Measurements from ENCODE around the gene ANXA2.
A peak's percentile ranks its signal among the peaks of the same experiment; 100 is the strongest.

ANXA2 gene

DNA sequence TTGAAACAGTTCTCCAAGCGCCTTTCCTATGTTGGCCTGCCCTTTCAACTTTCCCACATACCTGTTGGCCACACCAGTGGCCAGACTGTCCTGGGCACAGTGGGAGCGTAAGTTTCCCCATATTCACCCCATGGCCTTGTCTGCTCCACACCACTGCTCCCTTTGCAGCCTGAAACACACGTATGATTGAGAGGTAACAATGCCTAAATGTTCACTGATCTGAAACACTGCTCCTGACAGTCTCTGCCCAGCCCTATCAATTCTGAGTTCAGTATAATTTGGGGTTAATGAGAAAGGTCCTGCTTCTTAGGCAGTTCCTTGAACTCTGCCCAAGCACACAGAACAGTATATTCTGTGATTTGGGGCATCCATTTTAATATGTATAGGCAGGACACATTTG, 52.2 kb downstream of the ANXA2 start:
- DNase-seq (ENCODE audit: low read depth) = no peak

DNA sequence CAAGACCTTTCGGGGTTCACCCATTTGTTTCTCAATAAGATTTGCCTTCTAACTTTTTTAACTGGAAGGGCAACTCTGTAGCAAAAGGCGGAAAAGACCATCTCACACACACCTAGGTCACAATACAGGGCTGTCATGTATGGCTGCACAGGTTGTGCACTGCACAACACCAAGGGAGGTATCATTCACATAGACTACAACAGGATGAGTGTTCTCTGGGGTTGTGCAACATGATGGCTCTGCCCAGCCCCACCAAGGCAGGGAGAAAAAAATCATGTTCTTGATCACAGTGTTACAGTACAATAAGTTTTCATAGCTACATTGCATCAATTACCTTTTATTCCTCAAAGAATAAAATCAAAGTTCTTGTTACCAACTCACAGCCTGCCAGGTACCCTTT, 52.8 kb downstream of the ANXA2 start:
- DNase-seq (ENCODE audit: low read depth) = no peak
- TF ChIP-seq, protein P1, sequence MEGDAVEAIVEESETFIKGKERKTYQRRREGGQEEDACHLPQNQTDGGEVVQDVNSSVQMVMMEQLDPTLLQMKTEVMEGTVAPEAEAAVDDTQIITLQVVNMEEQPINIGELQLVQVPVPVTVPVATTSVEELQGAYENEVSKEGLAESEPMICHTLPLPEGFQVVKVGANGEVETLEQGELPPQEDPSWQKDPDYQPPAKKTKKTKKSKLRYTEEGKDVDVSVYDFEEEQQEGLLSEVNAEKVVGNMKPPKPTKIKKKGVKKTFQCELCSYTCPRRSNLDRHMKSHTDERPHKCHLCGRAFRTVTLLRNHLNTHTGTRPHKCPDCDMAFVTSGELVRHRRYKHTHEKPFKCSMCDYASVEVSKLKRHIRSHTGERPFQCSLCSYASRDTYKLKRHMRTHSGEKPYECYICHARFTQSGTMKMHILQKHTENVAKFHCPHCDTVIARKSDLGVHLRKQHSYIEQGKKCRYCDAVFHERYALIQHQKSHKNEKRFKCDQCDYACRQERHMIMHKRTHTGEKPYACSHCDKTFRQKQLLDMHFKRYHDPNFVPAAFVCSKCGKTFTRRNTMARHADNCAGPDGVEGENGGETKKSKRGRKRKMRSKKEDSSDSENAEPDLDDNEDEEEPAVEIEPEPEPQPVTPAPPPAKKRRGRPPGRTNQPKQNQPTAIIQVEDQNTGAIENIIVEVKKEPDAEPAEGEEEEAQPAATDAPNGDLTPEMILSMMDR (conservative IDR thresholded peaks at IDR 0.05; ENCODE audit: low read depth, low read length) = no peak
- no peak overlapping the region for H3K4me3 ChIP-seq (ENCODE audit: low read length)

More for the DNA sequence above, 52.2 kb downstream of the ANXA2 start:
- H3K4me3 ChIP-seq (ENCODE audit: low read length) = no peak overlapping the region
- TF ChIP-seq, protein P1 (conservative IDR thresholded peaks at IDR 0.05; ENCODE audit: low read depth, low read length) = no peak

DNA sequence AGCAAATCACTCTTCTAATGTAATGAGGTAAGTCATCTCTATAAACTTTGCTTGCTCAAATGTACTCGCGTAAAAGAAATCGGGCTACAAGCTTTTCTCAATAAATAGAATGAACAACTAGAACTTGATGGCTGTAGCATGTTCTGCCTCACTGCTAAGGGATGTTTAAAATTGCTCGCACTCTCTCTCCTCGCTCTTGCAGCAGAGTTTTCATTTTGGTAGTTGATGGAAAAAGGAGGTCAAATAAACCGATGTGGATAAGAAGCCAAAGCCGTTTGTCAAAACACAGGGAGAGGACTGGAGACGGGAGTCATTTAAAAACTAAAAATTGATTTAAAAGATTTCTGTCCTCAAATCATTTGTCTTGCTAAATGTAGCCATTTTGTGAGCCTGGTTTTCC, 53.3 kb downstream of the ANXA2 start:
- TF ChIP-seq, protein P1 (conservative IDR thresholded peaks at IDR 0.05; ENCODE audit: low read depth, low read length) = no peak
- DNase-seq (ENCODE audit: low read depth) = no peak
- H3K4me3 ChIP-seq (ENCODE audit: low read length) = no peak overlapping the region

DNA sequence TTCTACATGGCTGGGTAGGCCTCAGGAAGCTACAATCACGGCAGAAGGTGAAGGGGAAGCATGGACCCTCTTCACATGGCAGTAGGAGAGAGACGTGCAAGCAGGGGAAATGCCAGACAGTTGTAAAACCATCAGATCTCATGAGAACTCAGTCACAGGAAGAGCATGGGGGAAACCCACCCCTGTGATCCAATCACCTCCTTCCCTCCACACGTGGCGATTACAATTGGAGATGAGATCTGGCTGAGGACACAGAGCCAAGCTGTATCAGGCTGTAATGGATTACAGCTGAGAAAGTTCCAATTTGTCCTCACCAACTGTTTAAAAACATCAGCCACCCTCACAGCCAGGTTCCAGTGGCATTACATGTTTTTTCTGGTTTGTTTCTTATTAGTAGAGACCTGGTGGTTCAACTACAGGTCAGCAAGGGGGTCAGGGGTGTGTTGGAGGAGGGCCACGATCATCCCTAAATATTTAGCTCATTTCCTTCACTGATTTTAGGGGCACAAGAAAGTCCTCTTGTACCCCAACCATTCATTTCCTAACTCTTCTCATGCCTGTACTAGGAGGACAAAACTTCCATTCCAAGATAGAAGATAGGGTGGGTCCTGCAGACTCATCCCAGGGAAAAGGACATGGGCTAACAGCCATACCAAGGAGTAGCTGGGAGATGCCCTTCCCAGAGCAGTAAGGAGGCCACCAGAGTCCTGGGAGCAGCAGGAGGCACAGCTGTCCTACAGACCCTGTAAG, 54.4 kb downstream of the ANXA2 start:
- no peak overlapping the region for H3K4me3 ChIP-seq (ENCODE audit: low read length)
- TF ChIP-seq, protein P1 (conservative IDR thresholded peaks at IDR 0.05; ENCODE audit: low read depth, low read length) = no peak
- DNase-seq (ENCODE audit: low read depth) = no peak

DNA sequence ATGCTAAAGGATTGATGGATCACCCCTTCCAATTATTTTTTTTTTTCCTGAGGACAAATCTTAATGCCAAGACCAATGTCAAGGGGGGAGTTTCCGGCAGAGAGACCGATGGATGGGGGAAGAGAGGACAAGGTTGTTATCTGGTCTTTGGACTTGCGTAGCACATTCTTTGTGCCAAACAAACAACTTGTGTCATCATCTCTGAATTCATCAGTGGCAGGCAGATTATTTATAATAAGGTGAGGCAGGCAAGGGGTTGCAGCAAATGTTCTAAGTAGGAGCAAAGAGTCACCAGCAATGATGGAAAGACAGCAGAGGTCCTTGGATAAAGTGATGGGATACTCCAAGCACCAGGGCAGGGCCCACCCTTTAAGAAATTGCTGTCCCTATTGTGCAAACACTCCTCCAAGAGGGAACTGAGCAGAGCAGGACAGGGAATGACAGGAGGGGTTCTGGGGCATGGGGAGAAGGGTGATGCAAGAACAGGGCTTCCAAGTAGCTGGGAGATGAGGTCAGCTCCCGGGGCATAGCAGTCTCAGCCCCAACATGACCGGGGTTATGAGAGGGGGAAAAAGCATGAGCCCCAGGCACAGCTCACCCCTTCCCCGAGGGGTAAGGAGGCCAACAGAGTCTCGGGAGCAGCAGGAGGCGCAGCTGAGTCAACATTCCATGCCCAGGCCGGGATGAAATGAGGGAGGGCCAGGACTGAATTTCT, 57.4 kb downstream of the ANXA2 start:
- no peak for DNase-seq (ENCODE audit: low read depth)
- TF ChIP-seq, protein P1 (conservative IDR thresholded peaks at IDR 0.05; ENCODE audit: low read depth, low read length) = peak; percentile 27
- H3K4me3 ChIP-seq (ENCODE audit: low read length) = no peak overlapping the region

DNA sequence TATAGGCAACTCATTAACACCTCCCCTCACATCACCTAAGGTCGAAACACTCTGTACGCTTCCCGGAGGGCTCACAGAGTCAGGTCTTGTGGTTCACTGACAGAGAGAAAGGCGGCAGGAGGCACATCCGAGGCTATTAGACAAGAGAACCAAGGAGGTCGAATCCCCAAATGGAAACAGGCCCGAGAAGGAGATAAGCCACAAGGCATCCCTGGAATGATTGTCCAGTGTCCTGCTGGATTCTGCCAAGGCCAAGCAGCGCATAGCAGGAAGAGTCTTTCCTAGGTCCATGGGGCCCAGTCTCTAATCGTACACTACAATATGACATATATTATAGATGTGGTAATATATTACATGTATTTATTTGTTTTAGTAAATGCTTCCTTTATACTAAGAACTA, 58.5 kb downstream of the ANXA2 start:
- H3K4me3 ChIP-seq (ENCODE audit: low read length) = no peak overlapping the region
- DNase-seq (ENCODE audit: low read depth) = no peak
- TF ChIP-seq, protein P1 (conservative IDR thresholded peaks at IDR 0.05; ENCODE audit: low read depth, low read length) = no peak

DNA sequence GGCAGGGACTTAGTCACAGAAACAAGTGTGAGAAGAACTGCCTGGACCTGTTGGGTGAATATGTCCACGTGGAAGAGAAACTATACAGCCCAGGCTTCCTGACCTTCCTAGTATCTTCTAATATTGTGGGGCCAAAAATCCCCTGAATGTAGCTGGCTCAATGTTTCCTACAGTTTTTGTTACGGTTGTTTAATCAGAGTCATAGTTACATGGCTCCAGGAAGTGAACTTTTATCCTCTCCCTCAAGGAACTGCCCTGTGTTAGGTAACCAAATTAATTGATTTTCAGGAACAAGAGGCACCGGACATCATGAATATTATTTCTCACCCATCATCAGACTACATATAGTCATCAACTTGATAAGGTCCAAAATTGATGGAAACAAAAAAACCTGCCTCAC, 59.0 kb downstream of the ANXA2 start:
- TF ChIP-seq, protein P1 (conservative IDR thresholded peaks at IDR 0.05; ENCODE audit: low read depth, low read length) = no peak
- DNase-seq (ENCODE audit: low read depth) = no peak
- no peak overlapping the region for H3K4me3 ChIP-seq (ENCODE audit: low read length)

Data from retinal pigment epithelial cell (primary cell).